ENCODE results near the gene TMEM184C.

The TMEM184C gene

DNA sequence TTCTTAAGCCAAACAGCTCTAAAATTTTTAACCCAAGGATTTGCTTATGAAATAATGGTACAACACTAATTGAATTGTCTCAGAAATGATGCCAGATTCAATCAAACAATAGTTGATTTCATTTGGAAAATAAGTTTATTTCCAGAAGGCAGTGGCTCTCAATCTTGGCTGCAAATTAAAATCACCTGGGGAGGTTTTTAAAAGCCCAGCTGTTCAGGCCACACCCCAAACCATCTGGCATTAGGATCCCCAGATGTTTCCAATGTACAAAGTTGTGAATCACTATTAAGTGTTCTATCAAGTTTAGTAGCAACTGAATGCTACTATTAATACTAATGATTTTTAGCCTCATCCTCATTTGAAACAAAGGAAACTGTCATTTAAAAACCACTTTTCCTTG lies 22.2 kb downstream of the TMEM184C start (continued):
- TF ChIP-seq, protein P1, sequence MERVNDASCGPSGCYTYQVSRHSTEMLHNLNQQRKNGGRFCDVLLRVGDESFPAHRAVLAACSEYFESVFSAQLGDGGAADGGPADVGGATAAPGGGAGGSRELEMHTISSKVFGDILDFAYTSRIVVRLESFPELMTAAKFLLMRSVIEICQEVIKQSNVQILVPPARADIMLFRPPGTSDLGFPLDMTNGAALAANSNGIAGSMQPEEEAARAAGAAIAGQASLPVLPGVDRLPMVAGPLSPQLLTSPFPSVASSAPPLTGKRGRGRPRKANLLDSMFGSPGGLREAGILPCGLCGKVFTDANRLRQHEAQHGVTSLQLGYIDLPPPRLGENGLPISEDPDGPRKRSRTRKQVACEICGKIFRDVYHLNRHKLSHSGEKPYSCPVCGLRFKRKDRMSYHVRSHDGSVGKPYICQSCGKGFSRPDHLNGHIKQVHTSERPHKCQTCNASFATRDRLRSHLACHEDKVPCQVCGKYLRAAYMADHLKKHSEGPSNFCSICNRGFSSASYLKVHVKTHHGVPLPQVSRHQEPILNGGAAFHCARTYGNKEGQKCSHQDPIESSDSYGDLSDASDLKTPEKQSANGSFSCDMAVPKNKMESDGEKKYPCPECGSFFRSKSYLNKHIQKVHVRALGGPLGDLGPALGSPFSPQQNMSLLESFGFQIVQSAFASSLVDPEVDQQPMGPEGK (CRISPR knock-in tag; IDR thresholded peaks at IDR 0.05; ENCODE audit: borderline replicate concordance): no peak
- TF ChIP-seq SNAI2 (CRISPR knock-in tag; IDR thresholded peaks at IDR 0.05) (no peak), TCF4 (CRISPR knock-in tag; IDR thresholded peaks at IDR 0.05; ENCODE audit: borderline replicate concordance) (no peak)

DNA sequence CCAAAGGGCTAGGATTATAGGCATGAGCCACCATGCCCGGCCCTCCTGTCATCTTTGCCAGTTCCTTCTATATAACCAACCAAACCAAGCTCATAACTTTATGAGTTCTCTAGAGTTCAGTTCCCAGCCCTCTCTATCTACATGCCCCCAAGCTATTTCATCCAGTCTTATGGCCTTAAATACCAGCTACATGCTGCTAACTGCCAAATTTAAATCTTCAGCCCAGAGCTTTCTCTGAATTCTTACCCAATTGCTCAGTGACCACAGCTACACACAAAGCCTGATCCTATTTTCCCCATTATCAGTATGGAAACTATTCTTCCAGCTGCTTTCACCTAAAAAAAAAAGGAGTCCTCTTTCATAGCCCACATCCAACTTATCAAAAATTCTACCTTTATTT lies 23.1 kb downstream of the TMEM184C start:
- TF ChIP-seq ESRRG (CRISPR knock-in tag; IDR thresholded peaks at IDR 0.05): no peak
- TF ChIP-seq ZNF70 (CRISPR knock-in tag; IDR thresholded peaks at IDR 0.05): no peak
- TF ChIP-seq, protein P2, sequence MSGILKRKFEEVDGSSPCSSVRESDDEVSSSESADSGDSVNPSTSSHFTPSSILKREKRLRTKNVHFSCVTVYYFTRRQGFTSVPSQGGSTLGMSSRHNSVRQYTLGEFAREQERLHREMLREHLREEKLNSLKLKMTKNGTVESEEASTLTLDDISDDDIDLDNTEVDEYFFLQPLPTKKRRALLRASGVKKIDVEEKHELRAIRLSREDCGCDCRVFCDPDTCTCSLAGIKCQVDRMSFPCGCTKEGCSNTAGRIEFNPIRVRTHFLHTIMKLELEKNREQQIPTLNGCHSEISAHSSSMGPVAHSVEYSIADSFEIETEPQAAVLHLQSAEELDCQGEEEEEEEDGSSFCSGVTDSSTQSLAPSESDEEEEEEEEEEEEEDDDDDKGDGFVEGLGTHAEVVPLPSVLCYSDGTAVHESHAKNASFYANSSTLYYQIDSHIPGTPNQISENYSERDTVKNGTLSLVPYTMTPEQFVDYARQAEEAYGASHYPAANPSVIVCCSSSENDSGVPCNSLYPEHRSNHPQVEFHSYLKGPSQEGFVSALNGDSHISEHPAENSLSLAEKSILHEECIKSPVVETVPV (CRISPR knock-in tag; IDR thresholded peaks at IDR 0.05): no peak
- TF ChIP-seq SNAI2 (CRISPR knock-in tag; IDR thresholded peaks at IDR 0.05): no peak
- TF ChIP-seq, protein P1 (CRISPR knock-in tag; IDR thresholded peaks at IDR 0.05; ENCODE audit: borderline replicate concordance): no peak
- TF ChIP-seq, protein P3, sequence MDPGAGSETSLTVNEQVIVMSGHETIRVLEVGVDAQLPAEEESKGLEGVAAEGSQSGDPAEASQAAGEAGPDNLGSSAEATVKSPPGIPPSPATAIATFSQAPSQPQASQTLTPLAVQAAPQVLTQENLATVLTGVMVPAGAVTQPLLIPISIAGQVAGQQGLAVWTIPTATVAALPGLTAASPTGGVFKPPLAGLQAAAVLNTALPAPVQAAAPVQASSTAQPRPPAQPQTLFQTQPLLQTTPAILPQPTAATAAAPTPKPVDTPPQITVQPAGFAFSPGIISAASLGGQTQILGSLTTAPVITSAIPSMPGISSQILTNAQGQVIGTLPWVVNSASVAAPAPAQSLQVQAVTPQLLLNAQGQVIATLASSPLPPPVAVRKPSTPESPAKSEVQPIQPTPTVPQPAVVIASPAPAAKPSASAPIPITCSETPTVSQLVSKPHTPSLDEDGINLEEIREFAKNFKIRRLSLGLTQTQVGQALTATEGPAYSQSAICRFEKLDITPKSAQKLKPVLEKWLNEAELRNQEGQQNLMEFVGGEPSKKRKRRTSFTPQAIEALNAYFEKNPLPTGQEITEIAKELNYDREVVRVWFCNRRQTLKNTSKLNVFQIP (CRISPR knock-in tag; IDR thresholded peaks at IDR 0.05; ENCODE audit: borderline replicate concordance, low read depth): no peak
- no peak for TF ChIP-seq ARNTL (CRISPR knock-in tag; IDR thresholded peaks at IDR 0.05; ENCODE audit: borderline replicate concordance, low read depth)
- TF ChIP-seq OSR1 (CRISPR knock-in tag; IDR thresholded peaks at IDR 0.05): no peak
- TF ChIP-seq CSDC2 (CRISPR knock-in tag; IDR thresholded peaks at IDR 0.05): no peak
- TF ChIP-seq ZNF8 (CRISPR knock-in tag; IDR thresholded peaks at IDR 0.05): no peak
- no peak for TF ChIP-seq ISL1 (CRISPR knock-in tag; IDR thresholded peaks at IDR 0.05)
- no peak for TF ChIP-seq BACH2 (CRISPR knock-in tag; IDR thresholded peaks at IDR 0.05; ENCODE audit: borderline replicate concordance)
- TF ChIP-seq ZFP3 (CRISPR knock-in tag; IDR thresholded peaks at IDR 0.05): no peak
- TF ChIP-seq ZC3H10 (CRISPR knock-in tag; IDR thresholded peaks at IDR 0.05): no peak
- no peak for TF ChIP-seq RARB (CRISPR knock-in tag; IDR thresholded peaks at IDR 0.05)
- TF ChIP-seq, protein P4, sequence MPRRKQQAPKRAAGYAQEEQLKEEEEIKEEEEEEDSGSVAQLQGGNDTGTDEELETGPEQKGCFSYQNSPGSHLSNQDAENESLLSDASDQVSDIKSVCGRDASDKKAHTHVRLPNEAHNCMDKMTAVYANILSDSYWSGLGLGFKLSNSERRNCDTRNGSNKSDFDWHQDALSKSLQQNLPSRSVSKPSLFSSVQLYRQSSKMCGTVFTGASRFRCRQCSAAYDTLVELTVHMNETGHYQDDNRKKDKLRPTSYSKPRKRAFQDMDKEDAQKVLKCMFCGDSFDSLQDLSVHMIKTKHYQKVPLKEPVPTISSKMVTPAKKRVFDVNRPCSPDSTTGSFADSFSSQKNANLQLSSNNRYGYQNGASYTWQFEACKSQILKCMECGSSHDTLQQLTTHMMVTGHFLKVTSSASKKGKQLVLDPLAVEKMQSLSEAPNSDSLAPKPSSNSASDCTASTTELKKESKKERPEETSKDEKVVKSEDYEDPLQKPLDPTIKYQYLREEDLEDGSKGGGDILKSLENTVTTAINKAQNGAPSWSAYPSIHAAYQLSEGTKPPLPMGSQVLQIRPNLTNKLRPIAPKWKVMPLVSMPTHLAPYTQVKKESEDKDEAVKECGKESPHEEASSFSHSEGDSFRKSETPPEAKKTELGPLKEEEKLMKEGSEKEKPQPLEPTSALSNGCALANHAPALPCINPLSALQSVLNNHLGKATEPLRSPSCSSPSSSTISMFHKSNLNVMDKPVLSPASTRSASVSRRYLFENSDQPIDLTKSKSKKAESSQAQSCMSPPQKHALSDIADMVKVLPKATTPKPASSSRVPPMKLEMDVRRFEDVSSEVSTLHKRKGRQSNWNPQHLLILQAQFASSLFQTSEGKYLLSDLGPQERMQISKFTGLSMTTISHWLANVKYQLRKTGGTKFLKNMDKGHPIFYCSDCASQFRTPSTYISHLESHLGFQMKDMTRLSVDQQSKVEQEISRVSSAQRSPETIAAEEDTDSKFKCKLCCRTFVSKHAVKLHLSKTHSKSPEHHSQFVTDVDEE (CRISPR knock-in tag; IDR thresholded peaks at IDR 0.05): no peak
- TF ChIP-seq, protein P5, sequence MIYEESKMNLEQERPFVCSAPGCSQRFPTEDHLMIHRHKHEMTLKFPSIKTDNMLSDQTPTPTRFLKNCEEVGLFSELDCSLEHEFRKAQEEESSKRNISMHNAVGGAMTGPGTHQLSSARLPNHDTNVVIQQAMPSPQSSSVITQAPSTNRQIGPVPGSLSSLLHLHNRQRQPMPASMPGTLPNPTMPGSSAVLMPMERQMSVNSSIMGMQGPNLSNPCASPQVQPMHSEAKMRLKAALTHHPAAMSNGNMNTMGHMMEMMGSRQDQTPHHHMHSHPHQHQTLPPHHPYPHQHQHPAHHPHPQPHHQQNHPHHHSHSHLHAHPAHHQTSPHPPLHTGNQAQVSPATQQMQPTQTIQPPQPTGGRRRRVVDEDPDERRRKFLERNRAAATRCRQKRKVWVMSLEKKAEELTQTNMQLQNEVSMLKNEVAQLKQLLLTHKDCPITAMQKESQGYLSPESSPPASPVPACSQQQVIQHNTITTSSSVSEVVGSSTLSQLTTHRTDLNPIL (CRISPR knock-in tag; IDR thresholded peaks at IDR 0.05; ENCODE audit: low read depth): no peak
- no peak for TF ChIP-seq TCF4 (CRISPR knock-in tag; IDR thresholded peaks at IDR 0.05; ENCODE audit: borderline replicate concordance)
- TF ChIP-seq PPARA (CRISPR knock-in tag; IDR thresholded peaks at IDR 0.05; ENCODE audit: borderline replicate concordance): no peak
- TF ChIP-seq ZNF565 (CRISPR knock-in tag; conservative IDR thresholded peaks at IDR 0.05; ENCODE audit: low read depth): no peak
- no peak for ATAC-seq
